COLO829 (cell line): ENCODE results near the gene TCF3.
A peak's percentile ranks its signal among the peaks of the same experiment; 100 is the strongest.

Experiments
- DNase-seq: peaks from one replicate; pipeline ENCODE4 v3.0.0; 2012; ENCODE audit warnings: low spot score

TCF3 gene

DNA sequence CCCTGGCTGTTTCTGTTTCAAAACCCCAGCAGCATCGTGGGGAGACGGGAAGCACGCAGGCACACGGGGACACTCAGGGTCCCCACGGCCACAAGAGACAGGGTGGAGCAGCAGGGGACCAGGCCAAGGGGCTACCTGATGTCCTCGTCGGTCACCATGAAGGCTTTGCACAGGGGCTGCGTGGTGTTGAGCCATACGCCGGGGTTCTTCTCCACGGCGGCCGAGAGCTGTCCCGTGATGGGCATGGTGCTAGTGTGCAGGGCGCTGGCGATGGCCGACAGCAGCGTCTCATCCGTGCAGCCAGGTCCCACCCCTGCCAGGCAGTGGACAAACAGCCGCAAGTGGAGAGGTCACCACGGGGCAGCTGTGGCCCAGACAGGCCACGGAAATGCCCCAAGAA, 71.5 kb downstream of the TCF3 start:
- no peak for DNase-seq

DNA sequence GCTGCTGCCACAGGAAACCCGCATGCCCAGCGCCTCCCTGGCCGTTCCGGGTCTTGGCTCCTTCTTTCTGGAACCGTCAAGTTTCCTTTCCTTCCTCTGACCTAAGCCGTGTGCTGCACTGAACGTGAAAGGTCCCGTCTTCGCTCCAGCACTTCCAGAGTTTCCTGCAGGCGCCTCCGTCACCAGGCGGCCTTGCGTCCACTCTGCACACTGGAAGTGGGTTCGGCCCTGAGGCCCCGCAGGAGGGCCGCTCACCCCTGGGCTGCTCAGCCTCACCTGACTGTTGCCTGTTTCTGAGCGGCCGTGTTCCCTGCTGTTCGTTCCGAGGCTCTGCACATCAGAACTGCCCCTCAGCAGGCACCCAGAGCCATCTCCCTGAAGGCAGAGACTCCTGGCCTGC, 72.0 kb downstream of the TCF3 start:
- DNase-seq = no peak

DNA sequence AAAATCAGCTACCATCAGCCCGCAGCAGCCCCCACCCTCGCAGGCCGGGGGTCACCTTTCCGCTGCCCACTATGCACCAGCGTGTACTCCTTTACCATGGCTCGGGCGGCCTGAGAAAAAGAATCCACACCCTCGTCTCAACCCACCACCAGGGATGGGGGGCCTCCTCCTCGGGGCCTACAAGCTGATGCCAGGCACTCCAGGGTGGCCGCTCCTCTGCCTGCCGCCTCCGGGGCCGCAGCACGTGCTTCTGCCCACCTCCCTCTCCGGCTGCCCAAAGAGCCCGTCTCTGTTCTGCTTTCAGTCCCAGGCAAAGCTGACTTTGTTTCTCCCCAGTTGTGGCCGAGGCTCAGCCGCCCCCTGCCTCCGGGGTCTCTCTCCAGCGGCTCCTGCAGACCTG, 73.2 kb downstream of the TCF3 start:
- DNase-seq = no peak

DNA sequence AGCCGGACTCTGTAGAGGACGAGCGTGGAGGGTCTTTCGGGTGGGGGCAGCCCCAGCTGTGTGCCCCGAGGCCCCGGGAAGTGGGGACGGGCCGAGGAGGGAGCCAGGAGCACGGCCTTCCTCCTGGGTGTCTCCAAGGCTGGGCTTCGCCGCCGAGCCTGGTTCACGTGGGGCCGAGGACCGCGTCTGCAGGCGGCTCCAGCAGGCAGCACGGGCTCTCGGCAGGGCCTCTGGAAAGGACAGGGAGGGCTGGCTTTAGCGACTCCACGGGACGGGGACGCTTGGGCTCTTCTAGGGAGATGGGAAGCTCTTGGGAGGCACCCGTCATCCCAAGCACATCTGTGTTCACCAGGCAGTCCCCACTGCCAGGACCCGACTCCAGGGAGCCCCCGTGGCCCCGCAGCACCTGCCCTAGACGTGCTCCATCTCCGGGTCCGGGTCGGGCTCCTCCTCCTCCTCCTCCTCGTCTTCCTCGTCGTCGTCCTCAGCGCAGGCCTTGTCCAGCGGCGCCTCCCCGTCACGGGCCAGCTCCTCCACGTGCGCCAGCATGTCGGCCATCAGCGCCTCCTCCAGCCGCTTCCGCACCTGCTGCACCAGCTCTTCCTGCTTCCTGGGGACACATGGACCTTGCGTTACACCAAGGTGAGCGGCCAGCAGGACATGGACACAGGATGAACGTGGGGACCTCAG, 74.3 kb downstream of the TCF3 start:
- DNase-seq = no peak

DNA sequence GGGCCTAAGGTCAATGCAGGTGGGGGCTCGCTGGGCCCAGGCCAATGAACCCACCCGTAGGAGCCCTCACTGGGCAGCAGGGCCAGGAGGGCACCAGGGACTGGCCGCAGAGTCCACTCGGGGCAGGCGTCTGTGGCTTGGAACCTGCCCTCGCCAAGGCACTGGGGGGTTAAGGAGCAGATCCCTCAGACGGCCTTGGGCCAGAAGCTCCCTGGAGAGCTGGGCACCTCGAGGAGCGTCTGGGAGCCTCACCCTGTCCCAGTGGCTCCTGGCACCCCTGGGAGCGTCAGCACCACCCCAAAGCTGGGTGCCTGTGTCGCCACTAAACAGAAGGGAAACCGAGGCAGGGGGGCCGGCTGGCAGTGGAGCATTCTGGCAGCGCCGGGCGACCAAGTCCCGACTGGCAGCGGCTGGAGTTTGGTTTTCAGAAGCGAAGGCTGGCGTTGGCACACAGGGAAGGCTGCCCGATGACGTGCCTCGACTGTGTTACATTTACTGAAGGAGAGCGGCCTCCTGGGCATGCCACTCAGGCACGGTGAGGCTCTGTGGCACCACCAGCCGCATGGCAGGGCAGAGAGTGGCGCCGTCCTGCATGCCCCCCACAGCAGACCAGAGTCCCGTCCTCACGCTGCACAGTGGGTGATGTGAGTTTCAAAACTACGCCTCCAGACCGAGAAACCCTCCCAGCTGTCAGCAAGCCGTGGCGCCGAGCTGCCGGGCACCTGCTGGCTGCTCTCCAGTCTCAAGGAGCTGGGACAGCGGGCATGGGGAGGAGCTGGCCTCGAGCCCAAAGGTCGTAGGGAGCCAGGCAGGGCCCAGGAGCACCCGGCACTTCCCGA, 75.1 kb downstream of the TCF3 start:
- DNase-seq = no peak

DNA sequence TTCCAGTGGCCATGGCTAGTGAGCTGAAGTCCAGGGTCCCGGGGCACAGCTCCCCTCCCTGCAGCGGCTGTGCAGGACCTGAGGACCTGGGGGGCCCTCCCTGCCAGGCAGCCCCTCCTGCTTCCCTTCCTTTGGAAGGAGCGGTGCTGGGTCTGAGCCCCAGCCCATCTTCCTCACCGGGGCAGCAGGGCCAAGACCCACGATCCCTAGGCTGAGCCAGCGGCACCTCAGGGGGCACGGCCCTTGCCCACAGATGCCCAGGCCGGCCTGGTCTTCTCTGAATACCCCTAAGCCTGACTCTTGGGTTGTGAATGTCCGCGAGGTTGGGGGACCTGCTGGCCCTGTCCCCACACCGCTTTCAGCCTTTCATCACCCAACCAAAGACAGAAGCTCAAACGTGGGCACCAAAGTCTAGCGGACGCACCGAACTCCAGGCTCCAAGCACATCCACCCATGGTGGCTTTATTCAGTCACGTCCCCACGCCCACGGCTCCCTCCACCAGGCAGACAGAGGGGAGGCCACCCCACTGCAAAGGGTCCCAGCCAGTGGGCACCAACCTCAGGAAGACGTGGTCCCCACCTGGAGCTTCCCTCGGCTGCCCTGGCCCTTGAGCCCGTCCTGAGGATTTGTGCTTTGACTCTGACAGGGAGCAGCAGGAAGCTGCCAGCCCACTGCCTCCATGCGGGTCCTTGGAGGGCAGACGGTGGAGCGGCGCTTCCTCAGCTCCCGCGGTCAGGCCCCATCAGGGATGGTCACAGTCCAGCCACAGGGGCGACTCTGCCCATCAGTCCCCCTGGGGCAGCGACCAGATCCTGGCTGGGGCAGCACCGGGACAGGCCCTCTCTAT, 75.9 kb downstream of the TCF3 start:
- no peak for DNase-seq

DNA sequence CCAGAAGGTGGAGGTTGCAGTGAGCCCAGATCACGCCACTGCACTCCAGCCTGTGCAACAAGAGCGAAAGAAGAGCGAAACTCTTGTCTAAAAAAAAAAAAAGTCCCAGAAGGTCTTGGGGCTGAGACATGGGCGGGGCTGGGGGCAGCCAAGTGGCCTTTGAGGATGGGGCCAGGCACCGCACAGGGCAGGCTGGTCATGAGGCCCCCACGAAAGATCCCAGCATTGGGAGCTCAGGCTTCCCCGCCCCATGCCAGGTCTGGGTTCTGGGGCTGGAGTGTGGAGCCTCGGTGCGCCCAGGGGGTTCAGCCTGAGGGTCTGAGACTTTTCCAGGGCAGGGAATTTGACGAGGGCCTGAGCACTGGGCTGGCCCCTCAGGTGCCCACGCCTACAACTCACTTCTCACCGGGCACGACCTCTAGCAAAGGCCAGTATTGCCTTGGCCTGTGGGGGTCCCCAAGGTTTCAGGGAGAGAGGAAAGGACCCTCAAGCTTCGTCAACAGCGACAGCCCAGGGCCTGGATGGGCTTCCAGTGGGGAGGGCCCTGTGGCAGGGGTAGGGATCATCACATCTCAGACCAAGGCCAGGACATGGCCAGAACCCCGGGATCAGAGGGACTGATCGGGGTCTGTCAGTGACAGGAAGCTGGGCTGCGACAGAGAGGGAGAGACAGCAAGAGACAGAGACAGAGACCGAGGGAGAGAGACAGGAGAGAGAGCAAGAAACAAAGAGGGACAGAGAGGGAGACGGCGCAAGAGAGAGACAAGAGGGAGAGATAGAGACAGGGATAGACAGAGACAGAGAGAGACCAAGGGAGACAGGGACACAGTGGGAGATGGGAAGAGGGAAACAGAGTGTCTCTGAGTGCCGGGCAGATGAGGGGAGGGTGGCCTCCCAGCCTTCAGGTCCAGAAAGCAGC, 76.8 kb downstream of the TCF3 start:
- DNase-seq = no peak

DNA sequence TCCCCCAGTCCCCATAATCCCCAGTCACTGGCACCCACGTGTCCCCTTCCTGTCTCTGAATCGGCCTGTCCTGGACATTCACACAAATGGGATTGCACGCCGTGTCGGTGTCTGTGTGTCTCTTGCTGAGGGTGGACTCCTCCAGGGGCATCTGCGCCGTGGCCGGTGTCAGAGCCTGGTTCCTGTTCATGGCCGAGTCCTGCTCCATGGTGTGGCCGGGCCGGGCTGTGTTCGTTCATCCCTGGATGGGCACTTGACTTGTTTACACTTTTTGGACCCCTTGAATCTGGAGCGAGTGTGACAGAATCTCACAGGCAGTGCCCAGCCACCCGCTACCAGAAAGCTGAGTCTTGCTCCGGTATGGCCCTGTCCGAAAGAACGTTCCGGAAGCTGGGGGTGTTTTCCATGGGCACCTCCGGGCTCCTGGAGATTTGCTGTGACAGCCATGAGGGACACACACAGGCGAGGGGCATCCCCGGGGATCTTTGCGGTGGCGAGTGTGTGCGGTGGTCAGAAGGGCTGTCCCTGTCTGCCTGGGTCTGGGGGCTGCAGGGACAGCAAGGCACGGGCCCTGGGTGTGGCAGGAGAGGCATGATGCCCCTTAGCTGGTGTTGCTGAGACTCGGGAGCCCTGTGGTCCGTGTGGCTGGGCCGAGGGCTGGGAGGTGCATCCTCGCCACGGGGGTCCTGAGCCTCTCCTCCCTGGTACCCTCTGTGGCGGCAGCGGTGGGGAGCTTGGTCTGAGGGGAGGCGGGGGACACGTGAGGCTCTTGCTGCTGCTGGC, 77.9 kb downstream of the TCF3 start:
- DNase-seq = no peak

DNA sequence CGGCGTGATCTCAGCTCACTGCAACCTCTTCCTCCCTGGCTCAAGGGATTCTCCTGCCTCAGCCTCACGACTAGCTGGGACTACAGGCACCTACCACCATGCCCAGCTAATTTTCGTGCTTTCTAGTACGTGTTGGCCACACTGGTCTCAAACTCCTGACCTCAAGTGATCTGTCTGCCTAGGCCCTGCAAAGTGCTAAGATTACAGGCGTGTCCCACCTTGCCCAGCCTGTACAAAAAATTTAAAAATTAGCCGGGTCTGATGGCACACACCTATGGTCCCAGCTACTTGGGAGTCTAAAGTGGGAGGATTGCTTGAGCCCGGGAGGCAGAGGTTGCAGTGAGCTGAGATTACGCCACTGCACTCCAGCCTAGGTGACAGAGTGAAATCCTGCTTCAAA, 79.6 kb downstream of the TCF3 start:
- DNase-seq = no peak

DNA sequence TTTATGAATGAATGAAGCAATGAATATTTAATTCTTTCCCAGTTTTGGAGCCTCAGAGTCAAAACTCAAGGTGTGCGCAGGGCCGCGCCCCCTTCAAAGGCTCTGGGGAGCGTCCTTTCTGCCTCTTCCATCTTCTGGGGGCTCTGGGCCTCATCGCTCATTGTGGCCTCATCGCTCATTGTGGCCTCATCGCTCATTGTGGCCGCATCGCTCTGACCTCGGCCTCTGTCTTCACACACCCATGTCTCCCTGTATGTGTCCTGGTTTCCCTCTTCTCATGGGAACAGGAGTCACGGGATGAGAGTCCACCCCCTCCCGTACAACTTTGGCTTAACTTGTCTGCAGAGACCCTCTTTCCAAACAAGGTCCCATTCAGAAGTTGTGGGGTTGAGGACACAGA, 81.1 kb downstream of the TCF3 start:
- DNase-seq = peak; percentile 32

DNA sequence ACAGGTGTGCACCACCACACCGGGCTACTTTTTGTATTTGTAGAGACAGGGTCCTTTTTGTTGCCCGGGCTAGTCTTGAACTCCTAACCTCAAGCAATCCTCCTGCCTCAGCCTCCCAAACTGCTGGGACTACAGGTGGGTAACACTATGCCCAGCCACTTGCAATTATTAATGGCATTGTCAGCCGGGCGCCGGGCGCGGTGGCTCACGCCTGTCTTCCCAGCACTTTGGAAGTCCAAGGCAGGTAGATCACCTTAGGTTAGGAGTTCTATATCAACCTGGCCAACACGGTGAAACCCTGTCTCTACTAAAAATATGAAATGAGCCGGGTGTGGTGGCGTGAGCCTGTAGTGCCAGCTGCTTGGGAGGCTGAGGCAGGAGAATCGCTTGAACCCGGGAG, 81.6 kb downstream of the TCF3 start:
- DNase-seq = no peak

DNA sequence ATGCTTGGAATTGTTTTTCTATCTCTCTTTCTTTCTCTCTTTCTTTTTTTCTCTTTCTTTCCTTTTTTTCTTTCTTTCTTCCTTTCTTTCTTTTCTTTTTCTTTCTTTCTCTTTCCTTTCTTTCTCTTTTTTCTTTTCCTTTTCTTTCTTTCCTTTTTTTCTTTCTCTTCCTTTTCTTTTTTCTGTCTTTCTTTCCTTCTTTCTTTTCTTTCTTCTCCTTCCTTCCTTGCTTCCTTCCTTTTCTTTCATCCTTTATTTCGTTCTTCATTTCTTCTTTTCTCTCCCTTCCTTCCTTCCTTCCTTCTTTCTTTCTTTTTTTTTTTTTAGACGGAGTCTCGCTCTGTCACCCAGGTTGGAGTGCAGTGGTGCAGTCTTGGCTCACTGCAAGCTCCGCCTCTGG, 82.4 kb downstream of the TCF3 start:
- no peak for DNase-seq

DNA sequence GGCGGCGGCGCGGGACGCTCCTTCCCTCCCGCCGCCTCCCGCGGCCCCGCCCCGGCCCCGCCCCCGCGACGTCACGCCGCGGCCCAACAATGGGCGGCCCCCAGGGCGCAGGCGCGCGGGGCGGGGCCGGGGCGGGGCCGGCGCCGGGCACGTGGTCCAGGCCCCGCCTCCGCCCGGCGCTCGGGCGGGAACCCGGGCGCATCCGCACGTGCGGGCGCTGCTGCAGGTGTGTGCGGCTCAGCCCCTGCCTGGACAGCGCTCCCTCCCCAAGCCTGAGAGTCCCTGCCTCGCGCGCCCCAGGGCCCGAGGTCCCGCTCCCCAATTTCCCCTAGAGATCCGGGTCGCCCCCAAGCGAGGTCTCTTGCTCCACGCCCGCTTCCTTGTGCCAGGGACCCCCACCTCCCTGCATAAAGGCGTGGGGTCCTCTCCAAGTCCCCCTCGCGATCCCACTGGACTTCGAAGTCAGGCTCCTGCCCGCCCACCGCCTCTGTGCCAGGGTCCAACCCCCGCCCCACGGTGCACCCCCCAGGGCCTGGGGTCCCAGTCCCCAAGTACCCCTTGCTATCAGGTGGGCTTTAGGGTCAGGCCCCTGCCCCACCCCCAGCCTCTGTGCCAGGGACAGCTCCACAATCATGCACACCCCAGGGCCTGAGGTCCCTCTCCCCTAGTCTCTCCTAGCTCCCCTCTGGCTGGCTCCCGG, 83.9 kb downstream of the TCF3 start, which contains the start of gene MEX3D:
Gene MEX3D, minus strand, starts transcription at position 6 of the 700 bp plus-strand sequence. CDS start 267 bp downstream, outside the sequence.
- peak; percentile 89 for DNase-seq

DNA sequence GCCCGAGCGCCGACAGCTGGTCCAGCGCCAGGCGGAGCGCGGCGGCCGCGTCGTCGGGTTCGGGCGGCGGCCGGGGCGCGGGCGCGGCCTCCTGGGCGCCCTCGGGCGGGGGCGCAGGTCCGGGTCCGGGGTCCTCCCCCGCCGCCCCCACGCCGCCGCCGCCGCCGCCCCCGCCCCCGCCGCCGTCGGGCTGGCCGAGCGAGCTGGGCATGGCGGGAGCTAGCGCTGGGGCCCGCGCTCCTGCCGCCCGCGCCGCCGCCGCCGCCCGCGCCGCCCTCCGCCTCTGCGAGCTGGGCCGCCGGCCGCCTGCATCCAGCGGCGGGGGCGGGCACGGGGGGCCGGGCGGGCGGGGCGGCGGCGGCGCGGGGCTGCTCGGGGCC, 84.6 kb downstream of the TCF3 start:
- DNase-seq = no peak

DNA sequence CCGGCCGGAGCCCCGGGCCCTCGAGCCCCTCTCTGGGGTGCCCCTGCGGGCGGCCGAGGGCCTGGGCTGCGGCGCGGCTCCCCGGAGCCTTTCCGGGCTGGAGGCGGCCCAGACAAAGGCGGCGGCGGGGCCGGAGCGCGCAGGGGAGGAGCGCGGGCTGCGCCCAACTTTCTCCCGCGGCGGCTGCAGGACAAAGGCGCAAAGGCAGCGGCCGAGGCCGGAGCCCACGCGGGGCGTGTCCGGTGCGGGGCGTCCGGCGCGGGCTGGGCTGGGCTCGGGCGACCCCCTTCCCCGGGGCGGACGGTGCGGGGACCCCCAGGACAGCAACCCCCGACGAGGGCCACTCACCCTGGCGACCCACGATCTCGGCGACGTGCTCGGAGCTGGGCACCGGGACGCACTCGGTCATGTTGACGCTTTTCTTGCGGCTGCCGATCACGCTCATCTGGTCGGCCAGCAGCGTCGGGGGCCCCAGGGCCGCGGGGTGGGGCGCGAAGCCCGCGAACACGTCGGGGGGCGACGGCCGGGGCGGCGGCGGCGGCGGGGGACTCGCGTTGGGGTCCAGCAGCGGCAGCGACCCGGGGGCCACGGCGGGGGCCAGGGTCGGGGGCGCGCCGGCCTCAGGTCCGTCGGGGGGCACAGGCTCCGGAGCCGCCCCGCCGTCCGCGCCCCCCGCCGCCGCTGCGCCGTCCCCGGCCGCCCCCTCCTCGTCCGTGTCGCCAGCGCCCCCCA, 85.1 kb downstream of the TCF3 start:
- DNase-seq = no peak

DNA sequence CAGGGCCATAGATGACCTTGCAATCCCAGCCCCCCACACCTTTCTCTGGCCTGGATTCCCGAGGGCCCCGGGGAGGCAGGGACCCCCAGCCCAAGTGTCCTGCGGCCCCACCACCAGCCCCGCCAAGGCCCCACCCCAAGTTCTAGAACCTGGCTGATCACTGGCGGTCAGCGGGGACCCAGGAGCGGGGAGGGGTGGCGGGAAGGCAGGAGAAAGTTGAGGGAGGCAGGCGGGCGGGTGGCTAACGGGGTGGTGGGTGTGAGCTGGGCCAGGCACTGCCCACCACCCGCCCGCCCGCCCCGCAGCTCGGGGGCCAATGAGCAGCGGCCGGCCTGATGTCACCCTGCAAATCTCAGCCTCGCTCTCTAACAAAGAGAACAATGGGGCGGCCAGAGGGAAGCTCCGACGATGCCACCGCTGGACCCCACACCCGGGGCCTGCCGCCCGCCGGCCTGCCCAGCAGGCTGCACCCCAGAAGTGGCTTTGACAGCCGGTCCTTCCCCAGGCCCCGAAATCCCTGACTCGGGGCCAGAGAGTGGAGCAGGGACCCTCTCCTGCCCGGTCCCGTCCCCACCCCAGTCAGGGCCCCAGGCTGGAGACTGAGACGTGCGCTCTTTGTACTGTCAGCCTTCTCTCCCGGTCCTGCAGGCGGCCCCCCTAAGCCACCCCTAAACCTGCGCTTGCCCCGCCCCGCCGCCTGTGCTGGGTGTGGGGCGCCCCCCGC, 85.9 kb downstream of the TCF3 start:
- DNase-seq = no peak

DNA sequence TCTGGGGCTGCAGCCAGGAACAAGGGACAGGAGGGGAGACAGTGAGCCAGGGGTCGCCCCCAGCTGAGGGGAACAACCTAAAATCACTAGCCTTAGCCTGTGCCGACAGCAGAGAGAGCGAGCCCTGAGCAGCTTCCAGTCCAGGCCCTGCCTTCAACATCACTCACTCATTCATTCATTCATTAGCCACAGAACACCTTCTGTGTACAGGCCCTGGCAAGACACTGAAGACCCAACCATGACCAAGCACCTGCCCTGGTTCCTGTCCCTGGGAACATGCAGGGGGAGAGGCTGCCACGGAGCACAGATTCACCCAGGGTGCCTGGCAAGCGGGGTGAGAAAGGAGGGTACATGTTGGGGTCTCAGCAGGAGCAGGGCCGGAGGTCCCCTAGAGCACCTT, 89.2 kb downstream of the TCF3 start:
- no peak for DNase-seq

DNA sequence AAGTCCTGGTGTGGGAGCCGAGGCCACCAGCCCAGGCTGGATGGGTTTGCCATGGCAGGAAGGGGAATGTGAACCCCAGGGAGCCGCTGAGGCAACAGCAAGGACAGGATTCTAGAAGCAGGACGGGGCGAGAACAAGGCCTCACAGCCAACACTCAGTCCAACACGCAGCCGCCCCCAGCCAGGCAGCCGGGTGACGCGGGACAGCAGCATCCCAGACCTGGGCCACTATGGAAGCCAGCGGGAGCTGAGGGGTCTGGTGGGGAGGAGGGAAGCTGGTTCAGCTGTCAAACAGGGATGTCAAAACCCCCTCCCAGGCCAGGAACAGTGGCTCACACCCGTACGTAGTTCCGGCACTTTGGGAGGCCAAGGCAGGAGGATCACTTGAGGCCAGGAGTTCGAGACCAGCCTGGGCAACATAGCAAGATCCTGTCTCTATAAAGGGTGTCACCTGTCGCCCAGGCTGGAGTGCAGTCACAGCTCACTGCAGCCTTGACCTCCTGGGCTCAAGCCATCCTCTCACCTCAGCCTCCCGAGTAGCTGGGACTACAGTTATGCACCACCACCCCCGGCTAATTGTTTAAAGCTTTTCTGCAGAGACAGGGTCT, 91.1 kb downstream of the TCF3 start:
- DNase-seq = no peak
